Esophagus muscularis mucosa (tissue), 3 donors: ENCODE data around the gene PITX3.

Experiments
- POLR2A ChIP-seq: fragments of 450-650 bp; IDR thresholded peaks from one replicate; pipeline ENCODE4 v1.6.1; 2017; ENCODE audit warnings: antibody characterized with exemption, moderate library complexity, mild to moderate bottlenecking, low read depth
- TF ChIP-seq, protein P1 (sequence below), 3 experiments: fragments of 200-600 bp in 2 of 3; fragments of 450-650 bp in 1 of 3; sonication (generic) in 2 of 3; IDR thresholded peaks; one replicate each; pipeline ENCODE4 v1.5.1; 2017 to 2019; ENCODE audit warnings: antibody characterized with exemption in 3 of 3, mild to moderate bottlenecking in 2 of 3, moderate library complexity in 1 of 3

GRCh38 chr10:102235598-102235920 lies 5.8 kb downstream of the PITX3 start:
- TF ChIP-seq POLR2A, result no peak
- TF ChIP-seq, protein P1, sequence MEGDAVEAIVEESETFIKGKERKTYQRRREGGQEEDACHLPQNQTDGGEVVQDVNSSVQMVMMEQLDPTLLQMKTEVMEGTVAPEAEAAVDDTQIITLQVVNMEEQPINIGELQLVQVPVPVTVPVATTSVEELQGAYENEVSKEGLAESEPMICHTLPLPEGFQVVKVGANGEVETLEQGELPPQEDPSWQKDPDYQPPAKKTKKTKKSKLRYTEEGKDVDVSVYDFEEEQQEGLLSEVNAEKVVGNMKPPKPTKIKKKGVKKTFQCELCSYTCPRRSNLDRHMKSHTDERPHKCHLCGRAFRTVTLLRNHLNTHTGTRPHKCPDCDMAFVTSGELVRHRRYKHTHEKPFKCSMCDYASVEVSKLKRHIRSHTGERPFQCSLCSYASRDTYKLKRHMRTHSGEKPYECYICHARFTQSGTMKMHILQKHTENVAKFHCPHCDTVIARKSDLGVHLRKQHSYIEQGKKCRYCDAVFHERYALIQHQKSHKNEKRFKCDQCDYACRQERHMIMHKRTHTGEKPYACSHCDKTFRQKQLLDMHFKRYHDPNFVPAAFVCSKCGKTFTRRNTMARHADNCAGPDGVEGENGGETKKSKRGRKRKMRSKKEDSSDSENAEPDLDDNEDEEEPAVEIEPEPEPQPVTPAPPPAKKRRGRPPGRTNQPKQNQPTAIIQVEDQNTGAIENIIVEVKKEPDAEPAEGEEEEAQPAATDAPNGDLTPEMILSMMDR (IDR thresholded peaks at IDR 0.05), result no peak
